Smooth muscle cell (in vitro differentiated cells): Measurements from ENCODE around the gene GALNT18. TPM values are rescaled to one million over a fixed set of nuclear protein-coding genes. Genes with fewer than 3 reads are reported as not detected.

Experiments
- DNase-seq: peaks from one replicate; lab custom pipeline; 2025; ENCODE audit not compliant: unreplicated experiment; lab: John Stamatoyannopoulos, UW
- H2AFZ ChIP-seq: fragments of 200-600 bp; sonication (generic); 2 replicates; pipeline ENCODE4 v1.6.0; 2016; ENCODE audit warnings: antibody characterized with exemption, low read depth, mild to moderate bottlenecking
- H3F3A ChIP-seq: fragments of 200-600 bp; sonication (generic); 2 replicates; pipeline ENCODE4 v1.6.0; 2017; ENCODE audit warnings: antibody characterized with exemption, low read depth
- H3K27ac ChIP-seq: fragments of 200-600 bp; sonication (generic); 2 replicates; pipeline ENCODE4 v1.5.1; 2016; ENCODE audit warnings: low read depth, mild to moderate bottlenecking
- H3K27me3 ChIP-seq: fragments of 200-600 bp; sonication (generic); 2 replicates; pipeline ENCODE4 v1.6.1; 2016; ENCODE audit warnings: low read depth, mild to moderate bottlenecking
- H3K36me3 ChIP-seq: fragments of 200-600 bp; sonication (generic); 2 replicates; pipeline ENCODE4 v1.5.1; 2016; ENCODE audit warnings: low read depth
- H3K4me1 ChIP-seq: fragments of 200-600 bp; sonication (generic); 2 replicates; pipeline ENCODE4 v1.5.1; 2016; ENCODE audit warnings: low read depth
- H3K4me2 ChIP-seq: fragments of 200-600 bp; sonication (generic); 2 replicates; pipeline ENCODE4 v1.6.0; 2016; ENCODE audit warnings: mild to moderate bottlenecking
- H3K4me3 ChIP-seq: fragments of 200-600 bp; sonication (generic); 2 replicates; pipeline ENCODE4 v1.5.1; 2016; ENCODE audit warnings: mild to moderate bottlenecking
- H3K79me2 ChIP-seq: fragments of 200-600 bp; sonication (generic); 2 replicates; pipeline ENCODE4 v1.6.0; 2016; ENCODE audit warnings: low read depth, mild to moderate bottlenecking
- H3K9ac ChIP-seq: fragments of 200-600 bp; sonication (generic); 2 replicates; pipeline ENCODE4 v1.6.0; 2016; ENCODE audit warnings: low read depth
- H3K9me3 ChIP-seq: fragments of 200-600 bp; sonication (generic); replicated peaks from 2 replicates; pipeline ENCODE4 v1.5.1; 2016; ENCODE audit warnings: low read depth
- H4K20me1 ChIP-seq: fragments of 200-600 bp; sonication (generic); 2 replicates; pipeline ENCODE4 v1.6.0; 2016; ENCODE audit warnings: low read depth
- CTCF ChIP-seq: fragments of 200-600 bp; sonication (generic); IDR thresholded peaks from 2 replicates; pipeline ENCODE4 v1.5.1; 2017; ENCODE audit warnings: borderline replicate concordance, mild to moderate bottlenecking, antibody characterized with exemption; ENCODE audit not compliant: insufficient read depth, poor library complexity, severe bottlenecking
- WGBS: methylation state at CpG from one replicate; pipeline ENCODE4 v1.1.7; 2016; ENCODE audit warnings: low lambda C conversion rate; 5-methylcytosine and 5-hydroxymethylcytosine counted together
- polyA plus RNA-seq: library from polyadenylated mRNA; unstranded; fragments of >200 nt; fragmentation: Nextera tagmentation; extraction: Ambion mirVana; gene quantifications from 2 replicates; pipeline ENCODE4 v1.2.1, GENCODE V29; 2016
- total RNA-seq: library from RNA; depleted of rRNA; stranded (reverse); fragments of >200 nt; gene quantifications from 2 replicates; pipeline ENCODE4 v1.2.3, GENCODE V29; 2014

GALNT18 gene
- total and polyA plus RNA-seq, 2 experiments from 2014 or later: 11.5 to 16.3 TPM

DNA sequence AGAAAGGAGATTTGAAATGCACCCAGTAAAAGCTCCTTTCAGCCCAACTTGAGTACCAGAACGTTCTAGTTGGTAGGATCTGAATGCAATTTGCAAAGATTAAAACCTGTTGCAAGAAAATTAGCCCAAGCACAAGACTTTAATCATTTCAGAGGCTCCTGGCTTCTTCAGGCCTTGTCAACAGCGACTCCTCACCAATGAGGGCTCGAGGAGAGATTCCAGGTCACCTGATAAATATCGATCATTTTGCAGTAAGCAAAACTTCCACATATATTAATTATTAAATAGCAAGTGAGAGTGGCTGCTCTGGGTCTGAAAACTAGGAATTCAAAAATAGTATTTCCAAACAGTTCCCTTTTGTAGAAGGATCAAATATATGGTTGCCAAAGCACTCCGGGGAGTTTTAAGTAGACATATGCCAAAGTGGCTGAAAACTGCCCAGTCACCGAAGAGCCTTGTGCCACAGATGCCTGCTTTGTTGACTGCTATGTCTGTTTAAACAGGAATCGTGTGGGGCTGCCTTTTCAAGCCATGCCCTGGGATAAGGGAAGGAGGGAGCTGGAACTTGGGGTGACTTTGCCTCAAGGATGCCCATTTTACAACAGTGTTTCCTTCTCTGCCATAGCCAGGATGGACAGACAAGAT is 332.7 kb downstream of the GALNT18 start:
- 80% methylated on average over 7 of the region's 7 CpGs for WGBS

GRCh38 chr11:11284481-11284880 is 337.3 kb downstream of the GALNT18 start:
- DNase-seq: no peak
- WGBS: 91% methylated on average over 4 of the region's 4 CpGs
- Histone ChIP-seq H3K9ac (no peak overlapping the region), H3K36me3 (no peaks in the 10 kb centered on the region), H3K27ac (no peak overlapping the region), H3F3A (no peaks in the 10 kb centered on the region), H3K27me3 (no peaks in the 10 kb centered on the region), H3K9me3 (no peaks in the 10 kb centered on the region), H3K79me2 (no peaks in the 10 kb centered on the region), H3K4me3 (no peak overlapping the region), H3K4me1 (peaks cover 5% of the 10 kb centered on the region), H2AFZ (no peak overlapping the region), H3K4me2 (no peak overlapping the region), H4K20me1 (no peaks in the 10 kb centered on the region)
- TF ChIP-seq CTCF: no peak

More for the DNA sequence above, 332.7 kb downstream of the GALNT18 start:
- H3K79me2 ChIP-seq: no peaks in the 10 kb centered on the region
- H3K9me3 ChIP-seq: no peaks in the 10 kb centered on the region
- no peaks in the 10 kb centered on the region for H4K20me1 ChIP-seq
- H3K9ac ChIP-seq: no peak overlapping the region
- H2AFZ ChIP-seq: no peak overlapping the region
- no peak for TF ChIP-seq CTCF
- no peak overlapping the region for H3K4me3 ChIP-seq
- H3K27me3 ChIP-seq: no peaks in the 10 kb centered on the region
- no peak overlapping the region for H3K4me2 ChIP-seq
- peaks cover 4% of the 10 kb centered on the region for H3K4me1 ChIP-seq
- H3K36me3 ChIP-seq: no peaks in the 10 kb centered on the region
- DNase-seq: no peak
- no peak overlapping the region for H3K27ac ChIP-seq
- no peaks in the 10 kb centered on the region for H3F3A ChIP-seq

- no peaks in the 10 kb centered on the region for H3K79me2 ChIP-seq
- H4K20me1 ChIP-seq: no peaks in the 10 kb centered on the region
- no peak overlapping the region for H3K4me3 ChIP-seq
- H3K36me3 ChIP-seq: no peaks in the 10 kb centered on the region
- H2AFZ ChIP-seq: no peak overlapping the region
- H3F3A ChIP-seq: no peaks in the 10 kb centered on the region
- 85% methylated on average over 5 of the region's 5 CpGs for WGBS
- H3K4me2 ChIP-seq: no peak overlapping the region
- no peak for DNase-seq
- no peaks in the 10 kb centered on the region for H3K9me3 ChIP-seq
- no peak for TF ChIP-seq CTCF
- peaks cover 5% of the 10 kb centered on the region for H3K4me1 ChIP-seq
- H3K9ac ChIP-seq: no peak overlapping the region
- no peak overlapping the region for H3K27ac ChIP-seq
- no peaks in the 10 kb centered on the region for H3K27me3 ChIP-seq
Measured at GRCh38 chr11:11281626-11282025, 340.2 kb downstream of the GALNT18 start.

- Histone ChIP-seq H3K27ac (no peak overlapping the region), H3K27me3 (no peaks in the 10 kb centered on the region), H3K36me3 (no peaks in the 10 kb centered on the region), H3F3A (no peaks in the 10 kb centered on the region), H3K9ac (no peak overlapping the region), H2AFZ (no peak overlapping the region), H3K79me2 (no peaks in the 10 kb centered on the region), H3K4me2 (no peak overlapping the region), H3K4me3 (no peak overlapping the region), H4K20me1 (no peaks in the 10 kb centered on the region), H3K9me3 (no peaks in the 10 kb centered on the region), H3K4me1 (peaks cover 5% of the 10 kb centered on the region)
- no peak for DNase-seq
- 95% methylated on average over 5 of the region's 5 CpGs for WGBS
- TF ChIP-seq CTCF: no peak
Measured at GRCh38 chr11:11280826-11281225, 341.0 kb downstream of the GALNT18 start.
